Upper lobe of left lung (tissue), 6 donors: ENCODE data around the gene PKD2. TPM values are rescaled to one million over a fixed set of nuclear protein-coding genes. Genes with fewer than 3 reads are reported as not detected.

Experiments
- ATAC-seq, 2 donors: fragments of 200-7000 bp; cut with Tn5 transposase; one replicate each; pipeline ENCODE4 v1.9.1; 2022; ENCODE audit warnings: mild to moderate bottlenecking in 2 of 2, moderate library complexity in 2 of 2; ENCODE audit not compliant: low FRiP score in 2 of 2
- DNase-seq, 2 donors: peaks; one replicate each; pipeline ENCODE4 v3.0.0-alpha.2; 2019 to 2020
- H3K27ac ChIP-seq, 4 donors: fragments of 200-600 bp; sonication (generic); one replicate each; pipeline ENCODE4 v1.5.1; 2016 to 2019
- H3K27me3 ChIP-seq, 4 donors: fragments of 200-600 bp; sonication (generic); one replicate each; pipeline ENCODE4 v1.5.1; 2017 to 2019
- H3K36me3 ChIP-seq, 4 donors: fragments of 200-600 bp; sonication (generic); one replicate each; pipeline ENCODE4 v1.5.1; 2016 to 2019
- H3K4me1 ChIP-seq, 4 donors: fragments of 200-600 bp; sonication (generic); one replicate each; pipeline ENCODE4 v1.5.1; 2018 to 2019
- H3K4me3 ChIP-seq, 4 donors: fragments of 200-600 bp; sonication (generic); one replicate each; pipeline ENCODE4 v1.5.1; 2017 to 2019; ENCODE audit warnings: mild to moderate bottlenecking in 2 of 4, moderate library complexity in 1 of 4
- H3K9me3 ChIP-seq, 4 donors: fragments of 200-600 bp; sonication (generic); one replicate each; pipeline ENCODE4 v1.5.1; 2018 to 2019
- CTCF ChIP-seq, 6 experiments: fragments of 450-650 bp in 4 of 6; fragments of 200-600 bp in 2 of 6; sonication (generic) in 2 of 6; IDR thresholded peaks; one replicate each; pipeline ENCODE4 v1.5.1; 2016 to 2019; ENCODE audit warnings: antibody characterized with exemption in 6 of 6
- EP300 ChIP-seq, 4 donors: sonication (generic); formaldehyde crosslinking; IDR thresholded peaks; one replicate each; pipeline ENCODE4 v1.5.1; 2017; ENCODE audit warnings: antibody characterized with exemption in 4 of 4, control low read depth in 2 of 4
- POLR2A ChIP-seq, 4 donors: fragments of 450-650 bp; IDR thresholded peaks; one replicate each; pipeline ENCODE4 v1.5.1; 2016 to 2017; ENCODE audit warnings: antibody characterized with exemption in 4 of 4, mild to moderate bottlenecking in 2 of 4
- POLR2AphosphoS5 ChIP-seq, 2 donors: sonication (generic); formaldehyde crosslinking; IDR thresholded peaks; one replicate each; pipeline ENCODE4 v1.5.1; 2017; ENCODE audit warnings: antibody characterized with exemption in 2 of 2
- WGBS, 2 donors: methylation state at CpG; one replicate each; pipeline ENCODE4 v1.1.5; 2017 to 2018; 5-methylcytosine and 5-hydroxymethylcytosine counted together
- total RNA-seq, 6 donors: library from RNA; depleted of rRNA in 4 of 6; stranded (reverse); fragments of >200 nt in 4 of 6; gene quantifications; one replicate each; pipeline versions ENCODE4 v1.1.0 to v1.2.1, GENCODE V29; 2016 to 2021
- donor health status: DM: no; HTN: no; CAD: no; lungs with moderate emphysema.
- donor health status: DM: no; HTN: yes; CAD: no; lungs with severe emphysema.

Gene PKD2
- total RNA-seq, 6 donors from 2014 or later, result 19.5 to 76.5 (median 32.5) TPM

GRCh38 chr4:88063634-88064296, 56.3 kb downstream of the PKD2 start:
- Histone ChIP-seq H3K36me3 (peaks cover 5 to 50% (median 32%) of the 10 kb centered on the region in 4 donors), H3K27me3 (no peaks in the 10 kb centered on the region), H3K27ac (no peak overlapping the region), H3K4me3 (no peak overlapping the region), H3K4me1 (no peaks in the 10 kb centered on the region), H3K9me3 (no peaks in the 10 kb centered on the region)
- ATAC-seq, result no peak
- TF ChIP-seq EP300 (IDR thresholded peaks at IDR 0.05), result no peak
- no peak for TF ChIP-seq POLR2AphosphoS5 (IDR thresholded peaks at IDR 0.05)
- no peak for TF ChIP-seq POLR2A (IDR thresholded peaks at IDR 0.05)
- no peak for TF ChIP-seq CTCF (IDR thresholded peaks at IDR 0.05)
- WGBS, 2 donors, result 81 to 84% methylated on average over 5 of the region's 5 CpGs
- DNase-seq, result no peak

GRCh38 chr4:88064410-88064809, 57.0 kb downstream of the PKD2 start:
- Histone ChIP-seq H3K36me3 (peaks cover 5 to 55% (median 32%) of the 10 kb centered on the region in 4 donors), H3K4me3 (no peak overlapping the region), H3K4me1 (no peaks in the 10 kb centered on the region), H3K27ac (no peak overlapping the region), H3K9me3 (no peaks in the 10 kb centered on the region), H3K27me3 (no peaks in the 10 kb centered on the region)
- 83 to 98% methylated on average over 6 of the region's 6 CpGs for WGBS, 2 donors
- TF ChIP-seq POLR2AphosphoS5 (IDR thresholded peaks at IDR 0.05) (no peak), POLR2A (IDR thresholded peaks at IDR 0.05) (no peak), EP300 (IDR thresholded peaks at IDR 0.05) (no peak), CTCF (IDR thresholded peaks at IDR 0.05) (no peak)
- ATAC-seq (no peak), DNase-seq (no peak)

GRCh38 chr4:88070031-88070430, 62.6 kb downstream of the PKD2 start:
- Histone ChIP-seq H3K27ac (no peak overlapping the region), H3K36me3 (peaks cover 9 to 89% (median 50%) of the 10 kb centered on the region in 4 donors), H3K9me3 (peaks cover 0 to 5% (median 1%) of the 10 kb centered on the region in 4 donors), H3K4me3 (no peak overlapping the region), H3K27me3 (no peaks in the 10 kb centered on the region), H3K4me1 (no peaks in the 10 kb centered on the region)
- 98 to 100% methylated on average over 1 of the region's 1 CpG for WGBS, 2 donors
- ATAC-seq, result no peak
- TF ChIP-seq POLR2AphosphoS5 (IDR thresholded peaks at IDR 0.05), result no peak
- TF ChIP-seq CTCF (IDR thresholded peaks at IDR 0.05), result no peak
- TF ChIP-seq POLR2A (IDR thresholded peaks at IDR 0.05), result no peak
- no peak for TF ChIP-seq EP300 (IDR thresholded peaks at IDR 0.05)
- DNase-seq, result no peak

- no peak overlapping the region for H3K27ac ChIP-seq
- no peaks in the 10 kb centered on the region for H3K4me1 ChIP-seq
- peaks cover 0 to 5% (median 1%) of the 10 kb centered on the region in 4 donors for H3K9me3 ChIP-seq
- DNase-seq (no peak), ATAC-seq (no peak)
- no peak overlapping the region for H3K4me3 ChIP-seq
- WGBS, 2 donors, result 85 to 92% methylated on average over 9 of the region's 9 CpGs
- TF ChIP-seq POLR2A (IDR thresholded peaks at IDR 0.05) (no peak), CTCF (IDR thresholded peaks at IDR 0.05) (no peak), EP300 (IDR thresholded peaks at IDR 0.05) (no peak), POLR2AphosphoS5 (IDR thresholded peaks at IDR 0.05) (no peak)
- H3K36me3 ChIP-seq, result peaks cover 5 to 61% (median 23%) of the 10 kb centered on the region in 4 donors
- H3K27me3 ChIP-seq, result no peaks in the 10 kb centered on the region
Observed at GRCh38 chr4:88075336-88075735, 67.9 kb downstream of the PKD2 start.
